ENCODE measurements around the gene CDPF1. TPM values are rescaled to one million over a fixed set of nuclear protein-coding genes. Genes with fewer than 3 reads are reported as not detected.

The CDPF1 gene
- total RNA-seq, 1 experiment from 2014 or later = 14.1 TPM

GRCh38 chr22:46240506-46240905 is 9.6 kb downstream of the CDPF1 start:
- H3K9me2 ChIP-seq (replicated peaks; ENCODE audit: low read length) = no peaks in the 10 kb centered on the region
- H3K79me2 ChIP-seq (ENCODE audit: low read length) = no peaks in the 10 kb centered on the region
- H3K9me3 ChIP-seq (ENCODE audit: low read length) = no peaks in the 10 kb centered on the region
- no peak for ATAC-seq
- no peaks in the 10 kb centered on the region for H4K20me1 ChIP-seq (ENCODE audit: low read length)
- H3K36me3 ChIP-seq (ENCODE audit: low read depth, low read length) = no peaks in the 10 kb centered on the region
- BruUV-seq (replicated peaks) = no TSS peak
- H3K27me3 ChIP-seq (ENCODE audit: low read length) = no peaks in the 10 kb centered on the region
- no peaks in the 10 kb centered on the region for H3F3A ChIP-seq (ENCODE audit: low read length, unreplicated experiment)
- ChIA-PET POLR2A (ENCODE audit: unreplicated experiment) (no interaction called here), CTCF (no interaction called here)
- H3K27ac ChIP-seq (ENCODE audit: low read length) = no peak overlapping the region
- no peak for DNase-seq
- intact Hi-C loops (cut with micrococcal nuclease) = no loop called here
- no peak overlapping the region for H3K9ac ChIP-seq (ENCODE audit: low read length)
- no peak overlapping the region for H3K4me3 ChIP-seq (ENCODE audit: low read length)
- H3K4me1 ChIP-seq (ENCODE audit: insufficient read depth, low read length) = no peaks in the 10 kb centered on the region
- no peak overlapping the region for H2AFZ ChIP-seq (ENCODE audit: low read length)
- no peak overlapping the region for H3K4me2 ChIP-seq (ENCODE audit: low read length)
- TF ChIP-seq EZH2phosphoT487 (IDR thresholded peaks at IDR 0.05; ENCODE audit: borderline replicate concordance, low read length) (no peak), EZH2 (IDR thresholded peaks at IDR 0.05; ENCODE audit: low read length, unreplicated experiment) (no peak)
- TF ChIP-seq, protein P1, sequence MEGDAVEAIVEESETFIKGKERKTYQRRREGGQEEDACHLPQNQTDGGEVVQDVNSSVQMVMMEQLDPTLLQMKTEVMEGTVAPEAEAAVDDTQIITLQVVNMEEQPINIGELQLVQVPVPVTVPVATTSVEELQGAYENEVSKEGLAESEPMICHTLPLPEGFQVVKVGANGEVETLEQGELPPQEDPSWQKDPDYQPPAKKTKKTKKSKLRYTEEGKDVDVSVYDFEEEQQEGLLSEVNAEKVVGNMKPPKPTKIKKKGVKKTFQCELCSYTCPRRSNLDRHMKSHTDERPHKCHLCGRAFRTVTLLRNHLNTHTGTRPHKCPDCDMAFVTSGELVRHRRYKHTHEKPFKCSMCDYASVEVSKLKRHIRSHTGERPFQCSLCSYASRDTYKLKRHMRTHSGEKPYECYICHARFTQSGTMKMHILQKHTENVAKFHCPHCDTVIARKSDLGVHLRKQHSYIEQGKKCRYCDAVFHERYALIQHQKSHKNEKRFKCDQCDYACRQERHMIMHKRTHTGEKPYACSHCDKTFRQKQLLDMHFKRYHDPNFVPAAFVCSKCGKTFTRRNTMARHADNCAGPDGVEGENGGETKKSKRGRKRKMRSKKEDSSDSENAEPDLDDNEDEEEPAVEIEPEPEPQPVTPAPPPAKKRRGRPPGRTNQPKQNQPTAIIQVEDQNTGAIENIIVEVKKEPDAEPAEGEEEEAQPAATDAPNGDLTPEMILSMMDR (conservative IDR thresholded peaks at IDR 0.05; ENCODE audit: low read depth, low read length) = no peak

GRCh38 chr22:46240073-46240472 is 10.0 kb downstream of the CDPF1 start:
- no peaks in the 10 kb centered on the region for H3K4me1 ChIP-seq (ENCODE audit: insufficient read depth, low read length)
- TF ChIP-seq, protein P1 (conservative IDR thresholded peaks at IDR 0.05; ENCODE audit: low read depth, low read length) = no peak
- TF ChIP-seq EZH2phosphoT487 (IDR thresholded peaks at IDR 0.05; ENCODE audit: borderline replicate concordance, low read length) (no peak), EZH2 (IDR thresholded peaks at IDR 0.05; ENCODE audit: low read length, unreplicated experiment) (no peak)
- no peak overlapping the region for H2AFZ ChIP-seq (ENCODE audit: low read length)
- DNase-seq = no peak
- BruUV-seq (replicated peaks) = no TSS peak
- no peak overlapping the region for H3K4me2 ChIP-seq (ENCODE audit: low read length)
- H3K27me3 ChIP-seq (ENCODE audit: low read length) = no peaks in the 10 kb centered on the region
- no peak overlapping the region for H3K4me3 ChIP-seq (ENCODE audit: low read length)
- H3K9me3 ChIP-seq (ENCODE audit: low read length) = no peaks in the 10 kb centered on the region
- CTCF ChIA-PET = no interaction called here
- no peaks in the 10 kb centered on the region for H3K9me2 ChIP-seq (replicated peaks; ENCODE audit: low read length)
- no peak overlapping the region for H3K9ac ChIP-seq (ENCODE audit: low read length)
- H4K20me1 ChIP-seq (ENCODE audit: low read length) = no peaks in the 10 kb centered on the region
- H3K27ac ChIP-seq (ENCODE audit: low read length) = no peak overlapping the region
- H3K36me3 ChIP-seq (ENCODE audit: low read depth, low read length) = no peaks in the 10 kb centered on the region
- intact Hi-C loops (cut with micrococcal nuclease) = no loop called here
- no peaks in the 10 kb centered on the region for H3F3A ChIP-seq (ENCODE audit: low read length, unreplicated experiment)
- POLR2A ChIA-PET (ENCODE audit: unreplicated experiment) = no interaction called here
- no peaks in the 10 kb centered on the region for H3K79me2 ChIP-seq (ENCODE audit: low read length)
- ATAC-seq = no peak

GRCh38 chr22:46239261-46240048 is 10.6 kb downstream of the CDPF1 start:
- Histone ChIP-seq H3K27me3 (ENCODE audit: low read length) (no peaks in the 10 kb centered on the region), H3K27ac (ENCODE audit: low read length) (no peak overlapping the region), H3K9me2 (replicated peaks; ENCODE audit: low read length) (no peaks in the 10 kb centered on the region), H3K4me1 (ENCODE audit: insufficient read depth, low read length) (no peaks in the 10 kb centered on the region), H3K4me2 (ENCODE audit: low read length) (no peak overlapping the region), H3K4me3 (ENCODE audit: low read length) (no peak overlapping the region), H2AFZ (ENCODE audit: low read length) (no peak overlapping the region), H3F3A (ENCODE audit: low read length, unreplicated experiment) (no peaks in the 10 kb centered on the region), H3K9me3 (ENCODE audit: low read length) (no peaks in the 10 kb centered on the region), H3K9ac (ENCODE audit: low read length) (no peak overlapping the region), H3K36me3 (ENCODE audit: low read depth, low read length) (no peaks in the 10 kb centered on the region), H4K20me1 (ENCODE audit: low read length) (no peaks in the 10 kb centered on the region), H3K79me2 (ENCODE audit: low read length) (no peaks in the 10 kb centered on the region)
- BruUV-seq (replicated peaks) = no TSS peak
- ATAC-seq (no peak), DNase-seq (no peak)
- POLR2A ChIA-PET (ENCODE audit: unreplicated experiment) = no interaction called here
- TF ChIP-seq EZH2 (IDR thresholded peaks at IDR 0.05; ENCODE audit: low read length, unreplicated experiment) = no peak
- intact Hi-C loops (cut with micrococcal nuclease) = no loop called here
- CTCF ChIA-PET = no interaction called here
